H9 (cell line): ENCODE results near the gene PLPPR5. TPM values are rescaled to one million over a fixed set of nuclear protein-coding genes. Genes with fewer than 3 reads are reported as not detected.

Experiments
- DNase-seq: peaks from one replicate; pipeline ENCODE4 v3.0.0-alpha.2; 2017
- H2AFZ ChIP-seq: one replicate; pipeline ENCODE4 v1.6.1; 2013; ENCODE audit warnings: mild to moderate bottlenecking, low read length, control low read depth, moderate library complexity
- H2AK5ac ChIP-seq: 2 replicates; pipeline ENCODE4 v1.6.1; 2013; ENCODE audit warnings: low read length, control low read depth, mixed read lengths; ENCODE audit not compliant: insufficient read length
- H2BK120ac ChIP-seq: one replicate; pipeline ENCODE4 v1.6.1; 2013; ENCODE audit warnings: low read depth, mild to moderate bottlenecking, low read length, control low read depth, inconsistent platforms; ENCODE audit not compliant: poor library complexity, severe bottlenecking
- H2BK12ac ChIP-seq: 2 replicates; pipeline ENCODE4 v1.6.1; 2013; ENCODE audit warnings: low read length, control low read depth, mixed read lengths, low read depth; ENCODE audit not compliant: insufficient read length
- H2BK15ac ChIP-seq: 2 replicates; pipeline ENCODE4 v1.6.1; 2013; ENCODE audit warnings: low read depth, low read length, control low read depth
- H2BK20ac ChIP-seq: one replicate; pipeline ENCODE4 v1.6.1; 2013; ENCODE audit warnings: low read depth, mild to moderate bottlenecking, low read length, control low read depth, inconsistent platforms; ENCODE audit not compliant: poor library complexity, severe bottlenecking
- H2BK5ac ChIP-seq: 2 replicates; pipeline ENCODE4 v1.6.1; 2013; ENCODE audit warnings: low read length, control low read depth, mixed read lengths; ENCODE audit not compliant: insufficient read length
- H3K14ac ChIP-seq: 2 replicates; pipeline ENCODE4 v1.6.1; 2013; ENCODE audit warnings: low read length, control low read depth; ENCODE audit not compliant: insufficient read depth
- H3K18ac ChIP-seq: 2 replicates; pipeline ENCODE4 v1.6.1; 2013; ENCODE audit warnings: low read depth, mild to moderate bottlenecking, mixed read lengths, low read length, control low read depth; ENCODE audit not compliant: insufficient read length
- H3K23ac ChIP-seq: 2 replicates; pipeline ENCODE4 v1.6.1; 2013; ENCODE audit warnings: low read length, control low read depth, mixed read lengths, low read depth; ENCODE audit not compliant: insufficient read length
- H3K23me2 ChIP-seq: 2 replicates; pipeline ENCODE4 v1.6.1; 2013; ENCODE audit warnings: low read depth, mild to moderate bottlenecking, mixed read lengths, low read length, control low read depth; ENCODE audit not compliant: insufficient read length, poor library complexity, severe bottlenecking
- H3K27ac ChIP-seq: 2 replicates; pipeline ENCODE4 v1.5.1; 2013; ENCODE audit warnings: low read length, control low read depth, mixed read lengths, low read depth; ENCODE audit not compliant: insufficient read length
- H3K27me3 ChIP-seq: 2 replicates; pipeline ENCODE4 v1.6.1; 2013; ENCODE audit warnings: low read length, control low read depth, inconsistent platforms; ENCODE audit not compliant: insufficient read depth
- H3K4ac ChIP-seq: 2 replicates; pipeline ENCODE4 v1.6.1; 2013; ENCODE audit warnings: low read depth, mild to moderate bottlenecking, control low read depth, inconsistent platforms, low read length, moderate library complexity
- H3K4me1 ChIP-seq: 2 replicates; pipeline ENCODE4 v1.6.1; 2013; ENCODE audit warnings: low read length, control low read depth, inconsistent platforms; ENCODE audit not compliant: insufficient read depth
- H3K4me2 ChIP-seq: 2 replicates; pipeline ENCODE4 v1.6.1; 2013; ENCODE audit warnings: low read length, control low read depth, mixed read lengths; ENCODE audit not compliant: insufficient read length, insufficient read depth
- H3K56ac ChIP-seq: 2 replicates; pipeline ENCODE4 v1.6.1; 2013; ENCODE audit warnings: low read depth, mild to moderate bottlenecking, mixed read lengths, low read length, control low read depth; ENCODE audit not compliant: insufficient read length
- H3K79me1 ChIP-seq: 2 replicates; pipeline ENCODE4 v1.6.1; 2013; ENCODE audit warnings: low read depth, mild to moderate bottlenecking, moderate library complexity, low read length, control low read depth, inconsistent platforms; ENCODE audit not compliant: insufficient read depth, poor library complexity, severe bottlenecking
- H3K79me2 ChIP-seq: 2 replicates; pipeline ENCODE4 v1.6.1; 2013; ENCODE audit warnings: low read length, control low read depth, inconsistent platforms; ENCODE audit not compliant: insufficient read depth
- H3K9ac ChIP-seq: 2 replicates; pipeline ENCODE4 v1.6.1; 2013; ENCODE audit warnings: low read length, control low read depth, mixed read lengths; ENCODE audit not compliant: insufficient read length; ENCODE audit errors: extremely low read depth
- H3K9me3 ChIP-seq: one replicate; pipeline ENCODE4 v1.6.1; 2013; ENCODE audit warnings: low read depth, low read length, inconsistent platforms; ENCODE audit not compliant: control insufficient read depth
- H3T11ph ChIP-seq: one replicate; pipeline ENCODE4 v1.6.1; 2013; ENCODE audit warnings: mild to moderate bottlenecking, low read length, control low read depth, inconsistent platforms
- H4K20me1 ChIP-seq: one replicate; pipeline ENCODE4 v1.6.1; 2013; ENCODE audit not compliant: control insufficient read depth, insufficient read length, insufficient read depth
- H4K5ac ChIP-seq: 2 replicates; pipeline ENCODE4 v1.6.1; 2013; ENCODE audit warnings: low read depth, mild to moderate bottlenecking, mixed read lengths, low read length, control low read depth; ENCODE audit not compliant: insufficient read length
- H4K8ac ChIP-seq: replicated peaks from 2 replicates; pipeline ENCODE4 v1.6.1; 2013; ENCODE audit warnings: low read length, control low read depth, mixed read lengths, low read depth; ENCODE audit not compliant: insufficient read length
- H4K91ac ChIP-seq: 2 replicates; pipeline ENCODE4 v1.6.1; 2013; ENCODE audit warnings: low read depth, mild to moderate bottlenecking, moderate library complexity, mixed read lengths, low read length, control low read depth; ENCODE audit not compliant: insufficient read length
- H3K27ac Mint-ChIP-seq, 3 experiments: 2 replicates in 2 of 3; 3 replicates in 1 of 3; pipeline ENCODE4 v1.8.0; 2020 to 2021; ENCODE audit warnings: mixed read lengths in 3 of 3, mild to moderate bottlenecking in 1 of 3, moderate library complexity in 1 of 3
- H3K27me3 Mint-ChIP-seq: 2 replicates; pipeline ENCODE4 v1.8.0; 2021; ENCODE audit warnings: low read depth, mild to moderate bottlenecking, moderate library complexity, mixed read lengths
- H3K36me3 Mint-ChIP-seq, 3 experiments: 2 replicates in 2 of 3; 3 replicates in 1 of 3; pipeline ENCODE4 v1.8.0; 2020 to 2021; ENCODE audit warnings: low read depth in 3 of 3, mixed read lengths in 3 of 3; ENCODE audit not compliant: insufficient read depth in 1 of 3
- H3K4me1 Mint-ChIP-seq, 2 experiments: 2 replicates each; pipeline ENCODE4 v1.8.0; 2020; ENCODE audit warnings: mixed read lengths in 2 of 2
- H3K4me3 Mint-ChIP-seq, 2 experiments: 2 replicates in 1 of 2; 3 replicates in 1 of 2; pipeline ENCODE4 v1.8.0; 2020 to 2021; ENCODE audit warnings: mild to moderate bottlenecking in 2 of 2, mixed read lengths in 2 of 2, moderate library complexity in 1 of 2
- H3K9me3 Mint-ChIP-seq, 2 experiments: 2 replicates in 1 of 2; 3 replicates in 1 of 2; pipeline ENCODE4 v1.8.0; 2020; ENCODE audit warnings: mild to moderate bottlenecking in 2 of 2, mixed read lengths in 2 of 2, moderate library complexity in 1 of 2
- CTCF ChIP-seq: fragments of 200-600 bp; sonication (generic); conservative IDR thresholded peaks from 3 replicates; pipeline ENCODE4 v1.8.0; 2021; ENCODE audit warnings: antibody characterized with exemption, mild to moderate bottlenecking
- WGBS: extraction: QIAGEN DNeasy Blood & Tissue Kit; methylation state at CpG from one replicate; pipeline ENCODE4 v1.1.7; 2013; ENCODE audit warnings: missing lambda C conversion rate, low lambda C conversion rate, mixed read lengths; ENCODE audit not compliant: insufficient read length; ENCODE audit errors: extremely low coverage; 5-methylcytosine and 5-hydroxymethylcytosine counted together
- total RNA-seq: library from RNA; stranded (reverse); gene quantifications from 2 replicates; pipeline ENCODE4 v1.2.1, GENCODE V29; 2021

PLPPR5 gene
- total RNA-seq, 1 experiment from 2014 or later = 1.4 TPM

DNA sequence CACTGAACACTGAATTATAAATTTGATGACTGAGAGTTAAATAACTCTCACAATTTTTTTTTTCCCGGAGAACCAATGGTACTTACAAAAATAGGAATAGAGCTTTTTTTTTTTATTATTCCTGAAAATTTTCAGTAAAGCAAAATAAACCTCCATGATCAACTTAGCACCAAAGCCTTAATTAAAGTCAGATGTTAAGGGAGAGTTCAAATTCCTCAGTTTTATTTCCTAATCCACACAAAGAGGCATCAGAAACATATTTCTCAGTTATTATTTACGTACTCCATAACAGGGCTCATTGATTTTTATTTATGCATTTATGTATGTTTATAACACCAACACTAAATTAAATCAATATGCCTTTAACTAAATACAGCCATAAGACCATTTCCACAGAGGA lies 55.5 kb downstream of the PLPPR5 start:
- no peak overlapping the region for H2BK15ac ChIP-seq
- no peak overlapping the region for H3K4ac ChIP-seq
- H2BK12ac ChIP-seq = no peak overlapping the region
- no peaks in the 10 kb centered on the region for H3K27me3 ChIP-seq
- no peak overlapping the region for H3K18ac ChIP-seq
- H3K14ac ChIP-seq = no peak overlapping the region
- H3K9ac ChIP-seq = no peak overlapping the region
- no peak for DNase-seq
- no peak overlapping the region for H2BK5ac ChIP-seq
- no peak overlapping the region for H4K8ac ChIP-seq
- no peak overlapping the region for H3T11ph ChIP-seq
- H4K20me1 ChIP-seq = no peaks in the 10 kb centered on the region
- H2AFZ ChIP-seq = no peak overlapping the region
- H3K27me3 Mint-ChIP-seq = no peaks in the 10 kb centered on the region
- no peak overlapping the region for H4K91ac ChIP-seq
- H3K4me1 Mint-ChIP-seq = peaks cover 4 to 11% of the 10 kb centered on the region in 2 experiments
- no peaks in the 10 kb centered on the region for H3K79me2 ChIP-seq
- H3K9me3 ChIP-seq = no peaks in the 10 kb centered on the region
- H2AK5ac ChIP-seq = no peak overlapping the region
- no peaks in the 10 kb centered on the region; a peak in 1 of 7 replicates for H3K36me3 Mint-ChIP-seq
- no peaks in the 10 kb centered on the region for H3K4me1 ChIP-seq
- TF ChIP-seq CTCF = no peak
- no peak overlapping the region for H2BK120ac ChIP-seq
- no peak overlapping the region for H3K4me2 ChIP-seq
- no peak overlapping the region for H3K56ac ChIP-seq
- no peak overlapping the region for H3K27ac Mint-ChIP-seq
- no peaks in the 10 kb centered on the region for H3K23me2 ChIP-seq
- H3K4me3 Mint-ChIP-seq = no peak overlapping the region
- no peak overlapping the region for H2BK20ac ChIP-seq
- H3K79me1 ChIP-seq = no peaks in the 10 kb centered on the region
- no peak overlapping the region for H3K27ac ChIP-seq
- H4K5ac ChIP-seq = no peak overlapping the region
- no peak overlapping the region for H3K23ac ChIP-seq
- H3K9me3 Mint-ChIP-seq = no peaks in the 10 kb centered on the region
- WGBS = no CpG with 5 or more reads among the region's 2 CpGs
